Esophagus squamous epithelium (tissue), 5 donors: Measurements from ENCODE around the gene CDC14B. TPM values are rescaled to one million over a fixed set of nuclear protein-coding genes. Genes with fewer than 3 reads are reported as not detected.
"Not testable (repeated sequence)": the region's sequence is repeated elsewhere in the genome, so short reads cannot be mapped to it uniquely, and the experiment has no call there.

ENCODE experiments used
- DNase-seq: peaks from one replicate; lab custom pipeline; 2025; lab: John Stamatoyannopoulos, UW
- H3K27ac ChIP-seq, 4 donors: fragments of 200-600 bp; sonication (generic); one replicate each; pipeline ENCODE4 v1.5.1; 2016 to 2019; ENCODE audit warnings: mild to moderate bottlenecking in 1 of 4
- H3K27me3 ChIP-seq, 4 donors: fragments of 200-600 bp; sonication (generic); 1 replicate in 3 of 4; 2 replicates in 1 of 4; pipeline versions ENCODE4 v1.5.1 to v1.6.0; 2017 to 2021; ENCODE audit warnings: antibody characterized with exemption in 1 of 4
- H3K36me3 ChIP-seq, 3 donors: fragments of 200-600 bp; sonication (generic); one replicate each; pipeline ENCODE4 v1.5.1; 2016 to 2019
- H3K4me1 ChIP-seq, 3 donors: fragments of 200-600 bp; sonication (generic); one replicate each; pipeline ENCODE4 v1.5.1; 2017 to 2019
- H3K4me3 ChIP-seq, 4 donors: fragments of 200-600 bp; sonication (generic); 1 replicate in 3 of 4; 2 replicates in 1 of 4; pipeline ENCODE4 v1.5.1; 2016 to 2019; ENCODE audit warnings: mild to moderate bottlenecking in 2 of 4, moderate library complexity in 1 of 4
- H3K9me3 ChIP-seq, 3 donors: fragments of 200-600 bp; sonication (generic); one replicate each; pipeline ENCODE4 v1.5.1; 2016 to 2019
- CTCF ChIP-seq, 6 experiments: fragments of 450-650 bp in 4 of 6; fragments of 200-600 bp in 2 of 6; sonication (generic) in 2 of 6; IDR thresholded peaks; one replicate each; pipeline ENCODE4 v1.5.1; 2016 to 2019; ENCODE audit warnings: antibody characterized with exemption in 6 of 6, mild to moderate bottlenecking in 4 of 6, moderate library complexity in 4 of 6
- POLR2A ChIP-seq, 4 donors: fragments of 450-650 bp; IDR thresholded peaks; one replicate each; pipeline ENCODE4 v1.6.1; 2017; ENCODE audit warnings: antibody characterized with exemption in 4 of 4, mild to moderate bottlenecking in 4 of 4, moderate library complexity in 3 of 4
- WGBS, 2 donors: methylation state at CpG; one replicate each; pipeline ENCODE4 v1.1.5; 2018; 5-methylcytosine and 5-hydroxymethylcytosine counted together
- intact Hi-C: fragments of 100-400 bp; cut with DNase I; formaldehyde crosslinking; loops from one replicate; pipeline ENCODE4 v1.15.0; 2022
- total RNA-seq, 4 donors: library from RNA; depleted of rRNA; stranded (reverse); fragments of >200 nt; gene quantifications; one replicate each; pipeline ENCODE4 v1.1.0, GENCODE V29; 2016
- donor health status: DM: yes; HTN: yes; CAD: no.

CDC14B gene
- total RNA-seq, 4 donors from 2014 or later, result 2.7 to 14.8 (median 9.1) TPM

- no peaks in the 10 kb centered on the region for H3K9me3 ChIP-seq
- H3K4me1 ChIP-seq, result peaks cover 0 to 2% (median 0%) of the 10 kb centered on the region in 3 donors
- intact Hi-C loops, result no loop called here
- no peak for DNase-seq
- H3K27me3 ChIP-seq, result no peaks in the 10 kb centered on the region
- TF ChIP-seq CTCF (IDR thresholded peaks at IDR 0.05) (no peak), POLR2A (IDR thresholded peaks at IDR 0.05) (no peak)
- no peak overlapping the region for H3K4me3 ChIP-seq
- peaks cover 0 to 17% (median 0%) of the 10 kb centered on the region in 3 donors for H3K36me3 ChIP-seq
- 85 to 86% methylated on average over 14 of the region's 14 CpGs for WGBS, 2 donors
- H3K27ac ChIP-seq, result peak overlapping the region in 2 of 4 donors; percentile 4 to 18
Observed at GRCh38 chr9:96508227-96508940, 111.3 kb downstream of the CDC14B start.

- Histone ChIP-seq H3K4me1 (no peaks in the 10 kb centered on the region), H3K27ac (no peak overlapping the region), H3K36me3 (peaks cover 0 to 14% (median 0%) of the 10 kb centered on the region in 3 donors), H3K4me3 (no peak overlapping the region), H3K9me3 (no peaks in the 10 kb centered on the region), H3K27me3 (no peaks in the 10 kb centered on the region)
- no peak for TF ChIP-seq POLR2A (IDR thresholded peaks at IDR 0.05)
- TF ChIP-seq CTCF (IDR thresholded peaks at IDR 0.05), result no peak
- 82 to 87% methylated on average over 13 of the region's 13 CpGs for WGBS, 2 donors
- intact Hi-C loops, result no loop called here
- no peak for DNase-seq
Observed at GRCh38 chr9:96505316-96505991, 114.2 kb downstream of the CDC14B start.

- no peak for DNase-seq
- TF ChIP-seq POLR2A (IDR thresholded peaks at IDR 0.05), result no peak
- TF ChIP-seq CTCF (IDR thresholded peaks at IDR 0.05), result no peak
- H3K9me3 ChIP-seq, result no peaks in the 10 kb centered on the region
- WGBS, 2 donors, result 88 to 94% methylated on average over 10 to 11 of the region's 11 CpGs
- no peaks in the 10 kb centered on the region for H3K4me1 ChIP-seq
- no peak overlapping the region for H3K4me3 ChIP-seq
- intact Hi-C loops, result no loop called here
- H3K36me3 ChIP-seq, result peaks cover 0 to 11% (median 0%) of the 10 kb centered on the region in 3 donors
- no peaks in the 10 kb centered on the region for H3K27me3 ChIP-seq
- H3K27ac ChIP-seq, result no peak overlapping the region
Observed at GRCh38 chr9:96503918-96504317, 115.7 kb downstream of the CDC14B start.

GRCh38 chr9:96503374-96503748, 116.3 kb downstream of the CDC14B start:
- H3K36me3 ChIP-seq, H3K4me3 ChIP-seq, H3K9me3 ChIP-seq, H3K27me3 ChIP-seq, H3K27ac ChIP-seq, DNase-seq, H3K4me1 ChIP-seq, intact Hi-C loops: not testable (repeated sequence)

GRCh38 chr9:96502539-96503373, 116.9 kb downstream of the CDC14B start:
- no peak for DNase-seq
- no peaks in the 10 kb centered on the region for H3K4me1 ChIP-seq
- H3K4me3 ChIP-seq, result no peak overlapping the region
- H3K27ac ChIP-seq, result peak overlapping the region in 1 of 4 donors; percentile 7
- no peaks in the 10 kb centered on the region for H3K9me3 ChIP-seq
- WGBS, 2 donors, result 73 to 77% methylated on average over 5 to 6 of the region's 6 CpGs
- peaks cover 0 to 7% (median 0%) of the 10 kb centered on the region in 3 donors for H3K36me3 ChIP-seq
- intact Hi-C loops, result no loop called here
- H3K27me3 ChIP-seq, result no peaks in the 10 kb centered on the region
- TF ChIP-seq CTCF (IDR thresholded peaks at IDR 0.05) (no peak), POLR2A (IDR thresholded peaks at IDR 0.05) (no peak)
